Retinal pigment epithelial cell (primary cell): Measurements from ENCODE around the gene ABHD17B.

Experiments
- DNase-seq: peaks from one replicate; pipeline ENCODE4 v3.0.0-alpha.2; 2010; ENCODE audit warnings: low read depth
- H3K4me3 ChIP-seq: 2 replicates; pipeline ENCODE4 v1.5.1; 2011; ENCODE audit warnings: mild to moderate bottlenecking, low read length, control low read depth, moderate library complexity
- TF ChIP-seq, protein P1 (sequence below): conservative IDR thresholded peaks from 2 replicates; pipeline ENCODE4 v1.5.1; 2011; ENCODE audit warnings: low read depth, low read length, control low read depth, inconsistent platforms

The ABHD17B gene

GRCh38 chr9:71859939-71860338 is 51.1 kb downstream of the ABHD17B start:
- no peak for DNase-seq
- H3K4me3 ChIP-seq = no peak overlapping the region
- TF ChIP-seq, protein P1, sequence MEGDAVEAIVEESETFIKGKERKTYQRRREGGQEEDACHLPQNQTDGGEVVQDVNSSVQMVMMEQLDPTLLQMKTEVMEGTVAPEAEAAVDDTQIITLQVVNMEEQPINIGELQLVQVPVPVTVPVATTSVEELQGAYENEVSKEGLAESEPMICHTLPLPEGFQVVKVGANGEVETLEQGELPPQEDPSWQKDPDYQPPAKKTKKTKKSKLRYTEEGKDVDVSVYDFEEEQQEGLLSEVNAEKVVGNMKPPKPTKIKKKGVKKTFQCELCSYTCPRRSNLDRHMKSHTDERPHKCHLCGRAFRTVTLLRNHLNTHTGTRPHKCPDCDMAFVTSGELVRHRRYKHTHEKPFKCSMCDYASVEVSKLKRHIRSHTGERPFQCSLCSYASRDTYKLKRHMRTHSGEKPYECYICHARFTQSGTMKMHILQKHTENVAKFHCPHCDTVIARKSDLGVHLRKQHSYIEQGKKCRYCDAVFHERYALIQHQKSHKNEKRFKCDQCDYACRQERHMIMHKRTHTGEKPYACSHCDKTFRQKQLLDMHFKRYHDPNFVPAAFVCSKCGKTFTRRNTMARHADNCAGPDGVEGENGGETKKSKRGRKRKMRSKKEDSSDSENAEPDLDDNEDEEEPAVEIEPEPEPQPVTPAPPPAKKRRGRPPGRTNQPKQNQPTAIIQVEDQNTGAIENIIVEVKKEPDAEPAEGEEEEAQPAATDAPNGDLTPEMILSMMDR = no peak

DNA sequence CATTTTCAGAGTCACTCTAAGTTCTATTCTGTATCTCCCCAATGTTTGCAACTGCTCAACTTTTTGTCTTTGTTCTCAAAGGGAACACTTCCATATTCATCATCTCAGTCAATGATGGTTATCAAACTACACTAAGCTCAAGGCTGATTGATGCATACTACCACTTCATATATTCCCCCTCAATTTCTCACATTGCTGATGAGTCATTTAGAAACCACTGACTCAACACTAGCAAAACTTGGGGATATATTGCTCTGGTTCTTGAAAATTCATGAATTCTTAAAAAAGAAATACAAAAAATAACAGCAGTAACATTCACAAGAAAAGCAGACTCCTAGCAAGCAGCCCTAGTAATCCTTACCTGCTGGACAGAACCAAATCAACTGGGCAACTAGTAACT is 52.2 kb downstream of the ABHD17B start:
- H3K4me3 ChIP-seq = no peak overlapping the region
- no peak for DNase-seq
- TF ChIP-seq, protein P1 = no peak

DNA sequence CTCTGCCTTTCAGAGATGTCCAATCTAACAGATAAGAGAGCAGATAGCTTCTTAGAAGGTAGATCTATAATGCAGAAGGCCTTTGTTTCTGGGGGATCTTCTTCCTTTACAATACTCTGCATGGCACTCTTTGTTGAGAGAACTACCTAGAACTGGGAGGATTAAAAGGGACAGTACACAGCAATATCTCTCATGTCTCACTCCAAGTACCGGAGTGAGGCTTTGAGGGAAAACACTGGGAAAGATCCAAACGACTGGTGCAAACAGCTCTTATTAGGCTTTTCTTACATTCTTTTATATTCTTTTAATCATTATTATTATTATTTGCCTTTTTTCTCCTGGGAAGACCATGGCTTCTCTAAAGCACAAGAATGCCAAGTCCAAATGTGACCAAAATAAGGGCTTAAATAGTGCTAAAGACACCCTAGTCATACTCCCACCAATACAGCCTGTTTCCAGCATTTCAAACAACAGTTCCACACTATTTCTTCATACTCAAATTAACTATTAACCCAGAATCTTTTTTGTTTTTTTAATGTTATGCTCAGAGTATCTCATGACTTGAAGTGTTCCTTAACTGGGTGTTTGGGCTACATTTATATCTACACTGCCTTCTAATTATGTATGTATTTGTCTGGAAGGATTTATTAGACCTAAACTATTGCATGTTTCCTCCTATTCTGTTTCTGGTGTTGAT is 52.7 kb downstream of the ABHD17B start:
- TF ChIP-seq, protein P1 = no peak
- DNase-seq = no peak
- no peak overlapping the region for H3K4me3 ChIP-seq

- no peak overlapping the region for H3K4me3 ChIP-seq
- DNase-seq = no peak
- TF ChIP-seq, protein P1 = no peak
Observed at GRCh38 chr9:71857159-71857558, 53.8 kb downstream of the ABHD17B start.

DNA sequence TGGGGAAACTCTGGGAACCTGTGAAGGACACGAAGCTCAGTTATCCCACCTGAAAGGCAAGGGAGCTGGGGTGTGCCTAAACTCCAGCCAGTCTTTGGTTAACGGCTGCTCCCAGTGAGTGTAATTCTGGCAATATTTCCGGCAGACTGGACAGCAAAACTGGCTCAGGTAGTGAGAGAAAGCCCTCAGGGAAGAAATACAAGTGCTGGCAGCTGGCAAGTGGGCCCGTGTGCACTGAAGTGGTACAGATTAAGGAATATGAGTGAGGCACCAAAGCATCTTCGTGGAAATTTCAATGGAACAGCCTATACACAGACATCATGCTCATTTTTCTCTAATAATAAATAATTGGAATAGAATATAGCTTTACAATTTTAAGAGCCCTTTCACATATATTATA is 56.2 kb downstream of the ABHD17B start:
- TF ChIP-seq, protein P1 = no peak
- DNase-seq = no peak
- H3K4me3 ChIP-seq = no peak overlapping the region

GRCh38 chr9:71853084-71853483 is 57.9 kb downstream of the ABHD17B start:
- TF ChIP-seq, protein P1 = no peak
- DNase-seq = no peak
- no peak overlapping the region for H3K4me3 ChIP-seq

DNA sequence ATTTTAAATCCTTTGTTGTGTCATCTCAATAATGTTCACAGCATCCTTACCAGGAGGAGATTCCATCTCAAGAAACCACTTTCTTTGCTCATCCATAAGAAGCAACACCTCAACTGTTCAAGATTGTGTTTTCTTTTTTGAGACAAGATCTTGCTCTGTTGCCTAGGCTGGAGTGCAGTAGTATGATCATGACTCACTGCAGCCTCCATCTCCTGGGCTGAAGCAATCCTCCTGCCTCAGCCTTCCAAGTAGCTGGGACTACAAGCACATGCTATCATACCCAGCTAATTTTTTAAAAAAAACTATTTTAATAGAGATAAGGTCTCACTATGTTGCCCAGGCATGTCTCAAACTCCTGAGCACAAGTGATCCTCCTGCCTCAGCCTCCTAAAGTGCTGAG is 60.0 kb downstream of the ABHD17B start:
- no peak for DNase-seq
- H3K4me3 ChIP-seq = no peak overlapping the region
- TF ChIP-seq, protein P1 = no peak
